ENCODE results near the gene JAG1.

The JAG1 gene

GRCh38 chr20:10653599-10654249, 20.1 kb downstream of the JAG1 start:
- DNase-seq (ENCODE audit: low read depth in 3 of 3) = no peak

- DNase-seq (ENCODE audit: low read depth in 3 of 3) = no peak
These were observed 21.0 kb downstream of the JAG1 start for GRCh38 chr20:10652660-10653261.

- no peak for DNase-seq (ENCODE audit: low read depth in 3 of 3)
These were observed 21.6 kb downstream of the JAG1 start for GRCh38 chr20:10652185-10652584.

- no peak for DNase-seq (ENCODE audit: low read depth in 3 of 3)
These were observed 22.4 kb downstream of the JAG1 start for GRCh38 chr20:10651227-10651990.

- no peak for DNase-seq (ENCODE audit: low read depth in 3 of 3)
These were observed 24.0 kb downstream of the JAG1 start for GRCh38 chr20:10649797-10650160.

- DNase-seq (ENCODE audit: low read depth in 3 of 3) = no peak
These were observed 24.6 kb downstream of the JAG1 start for GRCh38 chr20:10649080-10649796.

GRCh38 chr20:10648651-10649050, 25.1 kb downstream of the JAG1 start:
- no peak for DNase-seq (ENCODE audit: low read depth in 3 of 3)

- DNase-seq (ENCODE audit: low read depth in 3 of 3) = no peak
These were observed 25.9 kb downstream of the JAG1 start for GRCh38 chr20:10647909-10648308.

- DNase-seq (ENCODE audit: low read depth in 3 of 3) = no peak
These were observed 26.3 kb downstream of the JAG1 start for GRCh38 chr20:10647471-10647870.

GRCh38 chr20:10646886-10647420, 26.8 kb downstream of the JAG1 start:
- no peak for DNase-seq (ENCODE audit: low read depth in 3 of 3)

- DNase-seq (ENCODE audit: low read depth in 3 of 3) = no peak
These were observed 27.8 kb downstream of the JAG1 start for GRCh38 chr20:10646006-10646405.

GRCh38 chr20:10645205-10645570, 28.6 kb downstream of the JAG1 start:
- DNase-seq (ENCODE audit: low read depth in 3 of 3) = no peak

GRCh38 chr20:10644458-10645204, 29.2 kb downstream of the JAG1 start:
- no peak for DNase-seq (ENCODE audit: low read depth in 3 of 3)

GRCh38 chr20:10643560-10643873, 30.3 kb downstream of the JAG1 start:
- DNase-seq (ENCODE audit: low read depth in 3 of 3) = no peak

GRCh38 chr20:10642856-10643559, 30.8 kb downstream of the JAG1 start:
- no peak for DNase-seq (ENCODE audit: low read depth in 3 of 3)

GRCh38 chr20:10641893-10642292, 31.9 kb downstream of the JAG1 start:
- DNase-seq (ENCODE audit: low read depth in 3 of 3) = no peak

GRCh38 chr20:10641467-10641866, 32.3 kb downstream of the JAG1 start:
- no peak for DNase-seq (ENCODE audit: low read depth in 3 of 3)

- no peak for DNase-seq (ENCODE audit: low read depth in 3 of 3)
These were observed 32.9 kb downstream of the JAG1 start for GRCh38 chr20:10640897-10641296.

GRCh38 chr20:10639737-10640556, 33.9 kb downstream of the JAG1 start:
- no peak for DNase-seq (ENCODE audit: low read depth in 3 of 3)

- no peak for DNase-seq (ENCODE audit: low read depth in 3 of 3)
These were observed 34.6 kb downstream of the JAG1 start for GRCh38 chr20:10639077-10639736.

Data from stimulated activated CD4-positive, alpha-beta T cell treated with anti-CD3 and anti-CD28 coated beads, TNF-alpha, amount 100 ng/mL, for 24 hours (primary cell).